Activated CD8-positive, alpha-beta memory T cell treated with anti-CD3 and anti-CD28 coated beads, Interleukin-2, amount 50 U/mL, for 48 hours (primary cell): ENCODE measurements around the gene DUSP7.

Source experiments
- DNase-seq: peaks from one replicate; pipeline ENCODE4 v3.0.0-alpha.2; 2020

DUSP7 gene

DNA sequence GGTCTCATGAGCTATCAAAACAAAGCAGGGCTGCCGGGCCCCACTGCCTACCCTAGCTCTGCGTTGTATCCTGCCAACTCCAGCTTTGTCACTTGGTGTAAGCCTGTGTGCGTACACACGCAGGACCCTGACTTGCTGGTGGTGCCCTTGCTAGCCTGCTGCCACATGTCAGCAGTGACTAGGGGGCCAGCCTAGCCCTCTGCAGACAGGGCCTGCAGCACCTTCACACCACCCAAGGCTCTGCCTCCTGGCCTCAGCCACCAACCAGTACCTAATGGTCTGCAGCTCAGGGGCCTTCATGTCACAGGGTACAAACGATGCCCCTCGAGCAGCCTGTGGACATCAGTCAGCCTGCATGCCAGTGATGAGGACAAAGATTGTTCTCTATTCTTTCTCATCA, 30.1 kb upstream of the DUSP7 start:
- no peak for DNase-seq

- DNase-seq, result peak; percentile 69
These were observed 29.4 kb upstream of the DUSP7 start for GRCh38 chr3:52085681-52086282.

DNA sequence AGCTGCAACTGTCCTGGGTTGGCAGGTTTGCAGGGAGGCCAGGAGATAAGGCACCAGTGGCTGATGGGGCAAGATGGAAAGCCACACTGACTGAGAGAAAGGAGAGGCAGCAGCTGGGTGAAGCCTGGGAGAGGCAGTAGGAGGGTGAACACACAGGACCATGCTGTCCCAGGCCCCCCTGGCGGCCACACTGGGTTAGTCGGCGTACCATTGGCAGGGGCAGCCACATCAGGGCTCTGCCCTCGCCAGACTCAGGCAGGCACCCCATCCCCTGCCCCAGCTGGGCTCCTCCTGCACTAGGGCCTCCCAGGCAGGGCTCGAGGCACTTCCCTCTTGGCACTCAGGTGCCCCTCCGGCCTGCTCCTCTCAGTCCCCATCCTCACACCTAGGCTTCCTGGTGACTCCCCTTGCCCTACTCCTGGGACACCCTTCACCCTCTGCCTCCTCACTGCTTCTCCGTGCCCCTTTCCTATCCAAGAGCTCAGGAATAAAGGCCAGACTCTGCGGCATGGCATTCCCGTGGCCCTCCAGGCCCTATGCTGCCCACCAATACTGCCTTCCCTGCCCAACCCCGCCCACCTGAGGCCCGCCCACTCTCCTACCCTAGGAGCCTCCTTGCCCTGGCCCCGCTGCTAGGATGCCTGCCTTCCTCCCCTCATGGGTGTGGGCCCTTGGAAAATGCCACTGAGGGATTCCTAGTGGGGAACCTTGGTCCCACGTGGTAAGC, 28.7 kb upstream of the DUSP7 start:
- no peak for DNase-seq

DNA sequence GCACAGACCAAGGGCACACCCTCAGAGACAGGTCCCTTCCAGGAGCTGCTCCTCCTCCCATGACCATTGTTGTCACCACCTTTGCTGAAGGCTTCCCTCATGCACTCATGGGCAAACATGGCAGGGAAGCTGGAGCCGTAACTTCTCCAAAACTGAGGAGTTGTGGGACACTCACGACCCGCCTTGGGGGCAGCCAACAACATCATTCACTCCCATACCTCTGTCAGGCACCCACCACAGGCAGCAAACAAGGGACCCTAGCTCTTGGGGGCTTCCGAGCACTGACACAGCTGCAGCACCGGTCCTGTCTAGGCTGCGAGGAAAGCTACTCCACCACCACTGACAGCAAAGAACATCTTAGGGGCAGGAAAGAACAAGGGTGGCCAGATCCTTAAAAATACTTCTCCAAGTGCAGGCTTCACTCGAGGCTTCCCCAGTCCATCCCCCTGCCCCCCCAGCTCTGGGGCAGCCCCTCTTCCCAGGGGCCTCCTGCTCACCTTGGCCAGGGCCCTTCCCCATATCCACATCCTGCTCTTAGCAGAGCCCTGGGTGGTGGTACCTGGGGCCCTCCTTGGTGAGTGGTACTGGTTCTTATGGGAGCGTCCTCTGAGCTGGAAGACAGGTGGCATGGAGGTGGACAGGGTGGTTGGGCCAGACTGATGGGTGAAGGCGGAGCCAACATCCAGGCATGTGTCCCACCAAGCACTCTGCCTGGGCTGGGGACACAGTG, 28.0 kb upstream of the DUSP7 start:
- no peak for DNase-seq

DNA sequence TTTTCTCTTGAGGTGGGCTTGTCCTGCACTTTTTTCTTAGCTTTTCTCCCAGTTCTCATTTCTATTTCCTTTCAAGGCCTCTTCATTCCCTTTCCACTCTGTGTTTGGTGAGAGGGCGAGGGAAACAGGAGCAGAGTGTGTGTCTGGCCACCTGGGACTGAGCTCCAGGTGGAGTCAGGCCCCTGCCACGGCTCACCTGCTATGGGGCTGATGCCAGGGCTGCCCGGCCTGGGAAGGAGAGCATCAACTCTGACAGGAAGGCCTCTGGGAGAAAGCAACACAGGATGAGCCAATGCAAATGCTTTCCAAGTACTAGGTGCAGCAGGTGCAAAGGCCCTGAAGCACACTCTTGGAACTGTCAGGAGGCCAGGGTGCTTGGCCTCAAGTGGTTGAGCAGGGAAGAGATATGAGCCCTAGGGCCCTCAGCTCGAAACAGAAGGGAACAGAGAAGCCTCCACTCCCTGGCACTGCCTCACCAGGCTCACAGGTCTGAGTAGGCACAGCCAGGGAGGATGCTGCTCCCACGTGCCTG, 27.3 kb upstream of the DUSP7 start:
- DNase-seq, result no peak

GRCh38 chr3:52082951-52083350, 26.6 kb upstream of the DUSP7 start:
- no peak for DNase-seq

GRCh38 chr3:52080830-52081719, 24.7 kb upstream of the DUSP7 start:
- DNase-seq, result no peak

DNA sequence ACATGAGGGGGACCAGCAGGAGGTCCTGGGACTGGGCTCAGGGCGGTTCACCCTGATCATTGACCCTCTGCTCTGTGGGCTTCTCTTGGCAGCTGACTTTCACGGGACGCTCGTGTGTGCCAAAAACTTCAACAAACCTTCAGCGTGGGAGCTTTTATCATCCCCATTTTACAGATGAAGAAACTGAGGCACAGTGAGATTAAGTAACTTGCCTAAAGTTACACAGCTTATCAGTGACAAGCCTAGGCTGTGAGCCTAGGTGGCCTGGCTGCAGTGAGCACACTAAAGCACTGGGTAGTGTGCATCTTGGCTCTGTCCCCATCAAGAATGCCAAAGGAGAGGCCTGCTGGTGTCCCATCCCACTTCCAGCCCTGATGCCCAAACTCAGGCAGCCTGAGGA, 23.6 kb upstream of the DUSP7 start:
- DNase-seq, result no peak

DNA sequence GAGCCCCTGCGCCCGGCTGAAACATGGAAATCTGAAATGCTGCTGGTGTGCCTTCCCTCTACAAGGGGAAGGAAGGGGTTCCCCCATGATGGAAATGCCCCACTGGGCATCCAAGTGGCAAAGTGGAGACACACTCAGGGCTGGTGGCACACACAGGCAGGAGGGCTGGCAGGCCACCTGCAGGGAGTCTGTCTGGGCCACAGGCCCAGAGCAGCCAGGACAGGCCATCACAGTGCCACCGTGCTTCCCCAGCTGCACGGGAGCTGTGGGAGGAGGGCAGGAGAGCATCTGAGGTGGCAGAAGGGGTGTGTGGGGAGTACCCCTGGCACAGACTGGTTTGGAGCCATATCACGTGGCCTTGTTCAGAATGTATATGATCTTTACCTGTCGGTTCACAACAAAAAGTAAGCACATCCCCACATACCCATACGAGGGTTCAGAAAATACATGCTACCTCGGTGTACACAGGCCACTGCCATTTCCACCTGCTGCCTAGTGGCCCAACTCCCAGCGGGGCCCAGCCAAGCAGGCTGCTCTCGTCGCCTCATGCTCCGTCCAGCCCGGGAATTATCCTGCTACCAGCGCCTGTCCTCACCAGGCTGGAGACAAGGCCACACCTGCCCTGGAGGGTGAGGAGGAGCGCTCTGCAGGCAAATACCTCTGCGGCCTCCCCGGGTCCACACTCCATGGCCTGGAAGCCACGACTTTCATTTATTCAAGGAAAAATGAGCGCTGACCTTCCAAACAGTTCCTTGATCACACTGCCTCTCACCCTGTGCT, 22.6 kb upstream of the DUSP7 start:
- no peak for DNase-seq

DNA sequence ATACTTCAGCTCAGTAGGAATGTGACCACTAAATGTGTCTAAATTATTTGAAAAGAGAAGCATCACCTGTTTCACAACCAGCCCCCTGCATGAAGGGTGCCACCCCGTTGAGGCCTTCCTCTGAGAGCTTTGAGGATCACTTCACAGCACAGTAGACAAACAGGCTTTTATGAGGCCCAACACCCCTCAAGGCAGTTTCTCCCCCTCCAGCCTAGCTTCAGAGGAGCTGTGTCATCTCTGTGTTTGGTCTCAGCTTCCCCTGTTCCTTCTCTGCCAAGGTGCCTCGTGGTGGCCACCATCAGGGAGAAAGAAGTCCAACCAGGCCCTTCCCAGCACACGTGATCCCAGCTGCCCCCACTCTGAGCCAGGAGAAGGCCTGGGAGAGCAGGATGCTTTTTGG, 21.6 kb upstream of the DUSP7 start:
- no peak for DNase-seq

- DNase-seq, result no peak
These were observed 20.8 kb upstream of the DUSP7 start for GRCh38 chr3:52076896-52077780.

- DNase-seq, result no peak
These were observed 17.1 kb upstream of the DUSP7 start for GRCh38 chr3:52073490-52073889.

DNA sequence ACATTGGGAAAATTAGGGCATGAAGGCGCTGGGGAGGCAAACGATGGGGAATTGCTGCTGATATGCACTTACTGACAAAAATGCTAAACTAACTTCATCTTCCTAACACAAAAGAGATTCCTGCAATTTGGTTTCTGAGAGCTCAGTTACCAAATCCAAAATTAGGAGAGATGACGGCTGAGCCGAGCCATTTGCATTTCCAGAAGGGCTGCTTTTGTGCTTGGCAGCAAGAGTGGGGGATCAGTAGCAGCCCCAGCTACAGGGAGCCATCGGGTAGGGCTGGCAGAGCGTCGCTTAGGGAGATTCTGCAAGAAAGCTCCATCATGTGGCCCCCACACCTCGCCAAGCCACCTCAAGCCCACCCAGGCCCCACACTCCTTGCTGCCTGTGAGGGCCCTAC, 16.1 kb upstream of the DUSP7 start:
- no peak for DNase-seq

- DNase-seq, result no peak
These were observed 15.6 kb upstream of the DUSP7 start for GRCh38 chr3:52072020-52072419.

GRCh38 chr3:52070724-52071621, 14.6 kb upstream of the DUSP7 start:
- DNase-seq, result no peak

- no peak for DNase-seq
These were observed 13.5 kb upstream of the DUSP7 start for GRCh38 chr3:52069855-52070254.

DNA sequence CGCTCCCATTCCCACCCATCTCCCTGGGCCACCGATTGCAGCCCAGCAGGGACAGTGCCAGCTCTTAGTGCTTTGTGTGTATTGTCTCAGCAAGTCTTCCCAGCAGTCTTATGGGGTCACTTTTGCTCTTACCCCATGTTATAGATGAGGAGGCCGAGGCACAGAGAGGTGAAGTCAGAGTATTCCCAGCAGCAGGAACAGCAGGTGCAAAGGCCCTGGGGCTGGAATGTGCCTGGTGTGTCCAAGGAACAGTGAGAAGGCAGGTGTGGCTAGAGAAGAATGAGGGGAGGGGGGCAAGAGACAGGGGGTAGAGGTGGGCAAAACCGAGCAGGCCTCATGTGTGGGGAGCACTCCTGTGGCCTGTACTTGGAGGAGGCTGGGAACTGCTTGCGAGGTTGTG, 12.8 kb upstream of the DUSP7 start:
- no peak for DNase-seq

DNA sequence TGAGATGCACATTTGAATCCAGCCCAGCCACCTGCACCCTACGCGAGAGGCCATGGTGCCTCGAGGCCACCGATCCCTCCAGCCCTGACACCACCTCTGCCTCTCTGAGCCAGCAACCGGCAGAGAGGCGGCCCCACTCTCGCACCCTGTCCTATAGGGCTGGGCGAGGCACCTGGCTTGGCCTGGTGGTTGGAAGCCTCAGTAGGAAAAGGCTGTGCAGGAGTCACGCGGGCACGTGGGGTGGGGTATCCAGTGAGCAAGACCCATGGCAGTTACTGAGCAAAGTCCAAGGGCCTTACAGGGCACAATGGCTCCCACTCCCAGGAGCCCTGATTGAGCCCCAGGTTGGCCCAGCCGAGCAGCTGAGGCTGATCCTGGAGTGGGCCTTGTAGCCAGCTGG, 12.4 kb upstream of the DUSP7 start:
- no peak for DNase-seq

- DNase-seq, result no peak
These were observed 11.7 kb upstream of the DUSP7 start for GRCh38 chr3:52068055-52068571.

- DNase-seq, result no peak
These were observed 11.2 kb upstream of the DUSP7 start for GRCh38 chr3:52067526-52067925.
